CD14-positive monocyte (primary cell): Measurements from ENCODE around the gene RHOD. TPM values are rescaled to one million over a fixed set of nuclear protein-coding genes. Genes with fewer than 3 reads are reported as not detected.

ENCODE experiments used
- DNase-seq, 3 donors: peaks; one replicate each; pipeline ENCODE4 v3.0.0-alpha.2; 2011 to 2022
- H2AFZ ChIP-seq: 2 replicates; pipeline ENCODE4 v1.6.0; 2012; ENCODE audit warnings: mild to moderate bottlenecking, low read depth, low read length, inconsistent platforms; ENCODE audit not compliant: insufficient read depth, poor library complexity, severe bottlenecking
- H3K27ac ChIP-seq, 2 donors: 1 replicate in 1 of 2; 2 replicates in 1 of 2; pipeline ENCODE4 v1.5.1; 2012 to 2013; ENCODE audit warnings: low read length in 2 of 2, control low read depth in 1 of 2, inconsistent platforms in 1 of 2, low read depth in 1 of 2, mild to moderate bottlenecking in 1 of 2
- H3K27me3 ChIP-seq, 2 donors: one replicate each; pipeline versions ENCODE4 v1.6.0 to v1.6.1; 2011 to 2013; ENCODE audit warnings: low read length in 2 of 2; ENCODE audit not compliant: control insufficient read depth in 2 of 2, insufficient read depth in 2 of 2
- H3K36me3 ChIP-seq, 2 donors: replicated peaks in 1 of 2; 1 replicate in 1 of 2; 2 replicates in 1 of 2; pipeline versions ENCODE4 v1.5.1 to v1.6.1; 2012 to 2013; ENCODE audit warnings: low read length in 2 of 2, control low read depth in 1 of 2, inconsistent platforms in 1 of 2, mild to moderate bottlenecking in 1 of 2; ENCODE audit not compliant: insufficient read depth in 2 of 2, control insufficient read depth in 1 of 2
- H3K4me1 ChIP-seq, 2 donors: 1 replicate in 1 of 2; 2 replicates in 1 of 2; pipeline versions ENCODE4 v1.5.1 to v1.6.1; 2012 to 2013; ENCODE audit warnings: low read length in 2 of 2, control low read depth in 1 of 2, inconsistent platforms in 1 of 2, mild to moderate bottlenecking in 1 of 2, moderate library complexity in 1 of 2; ENCODE audit not compliant: insufficient read depth in 2 of 2, control insufficient read depth in 1 of 2
- H3K4me2 ChIP-seq: replicated peaks from 2 replicates; pipeline ENCODE3; 2012; ENCODE audit warnings: low read length, moderate library complexity, mild to moderate bottlenecking; ENCODE audit not compliant: poor library complexity, severe bottlenecking; ENCODE audit errors: extremely low read depth
- H3K4me3 ChIP-seq, 3 experiments: fragments of 200-600 bp in 1 of 3; sonication (generic) in 1 of 3; replicated peaks in 1 of 3; 1 replicate in 2 of 3; 2 replicates in 1 of 3; pipeline ENCODE4 v1.5.1; 2011 to 2013; ENCODE audit warnings: low read length in 3 of 3, mild to moderate bottlenecking in 3 of 3, control low read depth in 2 of 3, low read depth in 2 of 3, inconsistent platforms in 1 of 3, moderate library complexity in 1 of 3
- H3K79me2 ChIP-seq: 2 replicates; pipeline ENCODE4 v1.6.0; 2012; ENCODE audit warnings: mild to moderate bottlenecking, control low read depth, inconsistent platforms, low read length, moderate library complexity; ENCODE audit not compliant: insufficient read depth
- H3K9ac ChIP-seq: 2 replicates; pipeline ENCODE4 v1.6.0; 2017; ENCODE audit warnings: low read length, mild to moderate bottlenecking; ENCODE audit not compliant: insufficient read depth, poor library complexity, severe bottlenecking
- H3K9me3 ChIP-seq, 2 donors: replicated peaks in 1 of 2; 1 replicate in 1 of 2; 2 replicates in 1 of 2; pipeline versions ENCODE4 v1.5.1 to v1.6.1; 2012 to 2013; ENCODE audit warnings: low read length in 2 of 2, control low read depth in 1 of 2; ENCODE audit not compliant: control insufficient read depth in 1 of 2, insufficient read depth in 1 of 2
- H4K20me1 ChIP-seq: 2 replicates; pipeline ENCODE4 v1.6.0; 2012; ENCODE audit warnings: mild to moderate bottlenecking, low read length, control low read depth, moderate library complexity; ENCODE audit not compliant: insufficient read depth
- H3K27ac Mint-ChIP-seq, 7 donors: one replicate each; pipeline ENCODE4 v1.8.0; 2020; ENCODE audit warnings: mild to moderate bottlenecking in 7 of 7, mixed read lengths in 7 of 7, moderate library complexity in 6 of 7, inconsistent platforms in 2 of 7
- H3K27me3 Mint-ChIP-seq, 3 donors: one replicate each; pipeline ENCODE4 v1.8.0; 2021 to 2022; ENCODE audit warnings: low read depth in 3 of 3, mild to moderate bottlenecking in 3 of 3, mixed read lengths in 3 of 3, moderate library complexity in 3 of 3, inconsistent platforms in 1 of 3
- H3K36me3 Mint-ChIP-seq, 2 donors: one replicate each; pipeline ENCODE4 v1.8.0; 2020; ENCODE audit warnings: mixed read lengths in 2 of 2, inconsistent platforms in 1 of 2, mild to moderate bottlenecking in 1 of 2
- H3K4me1 Mint-ChIP-seq: one replicate; pipeline ENCODE4 v1.8.0; 2020; ENCODE audit warnings: mild to moderate bottlenecking, mixed read lengths
- H3K4me3 Mint-ChIP-seq, 2 donors: one replicate each; pipeline ENCODE4 v1.8.0; 2020; ENCODE audit warnings: mild to moderate bottlenecking in 2 of 2, mixed read lengths in 2 of 2, moderate library complexity in 1 of 2
- H3K9me3 Mint-ChIP-seq, 7 donors: one replicate each; pipeline ENCODE4 v1.8.0; 2020 to 2022; ENCODE audit warnings: mixed read lengths in 7 of 7, mild to moderate bottlenecking in 6 of 7, moderate library complexity in 6 of 7, inconsistent platforms in 2 of 7
- CTCF ChIP-seq: fragments of 200-600 bp; IDR thresholded peaks from one replicate; pipeline ENCODE4 v1.8.0; 2022; ENCODE audit warnings: antibody characterized with exemption, mild to moderate bottlenecking
- WGBS: methylation state at CpG from one replicate; pipeline ENCODE4 v1.1.5; 2013; ENCODE audit warnings: missing lambda C conversion rate; ENCODE audit not compliant: insufficient coverage; 5-methylcytosine and 5-hydroxymethylcytosine counted together
- intact Hi-C, 2 donors: fragments of 100-400 bp; cut with micrococcal nuclease; formaldehyde crosslinking; loops; one replicate each; pipeline versions ENCODE4 v1.15.0 to v1.15.1; 2023
- polyA plus RNA-seq, 3 donors: library from polyadenylated mRNA; depleted of rRNA in 1 of 3; unstranded in 2 of 3; stranded (reverse) in 1 of 3; fragments of 300-500 nt in 2 of 3; fragments of >200 nt in 1 of 3; fragmentation: Illumina TruSeq in 2 of 3; gene quantifications; 1 replicate in 2 of 3; 2 replicates in 1 of 3; pipeline ENCODE4 v1.2.3, GENCODE V29; 2012 to 2021

RHOD gene
- polyA plus RNA-seq, 3 donors, result not detected

- WGBS, result 89% methylated on average over 22 of the region's 22 CpGs
- TF ChIP-seq CTCF, result no peak
- intact Hi-C loops, result no loop called here
- H3K36me3 Mint-ChIP-seq, result no peaks in the 10 kb centered on the region
- H4K20me1 ChIP-seq, result no peaks in the 10 kb centered on the region
- H3K27me3 ChIP-seq, result no peaks in the 10 kb centered on the region
- no peak overlapping the region for H3K4me3 ChIP-seq
- no peak overlapping the region for H3K27ac ChIP-seq
- H3K27me3 Mint-ChIP-seq, result peaks cover 9 to 17% (median 10%) of the 10 kb centered on the region in 3 donors
- no peak overlapping the region for H3K9ac ChIP-seq
- H2AFZ ChIP-seq, result peak overlapping the region; percentile 53
- no peaks in the 10 kb centered on the region for H3K79me2 ChIP-seq
- no peaks in the 10 kb centered on the region for H3K9me3 Mint-ChIP-seq
- H3K4me1 ChIP-seq, result no peaks in the 10 kb centered on the region
- H3K36me3 ChIP-seq, result no peaks in the 10 kb centered on the region
- H3K9me3 ChIP-seq, result no peaks in the 10 kb centered on the region
- H3K27ac Mint-ChIP-seq, result no peak overlapping the region
- no peak for DNase-seq
- H3K4me2 ChIP-seq, result no peak overlapping the region
- no peaks in the 10 kb centered on the region for H3K4me1 Mint-ChIP-seq
- H3K4me3 Mint-ChIP-seq, result no peak overlapping the region
Measured at GRCh38 chr11:67048515-67049130, 8.0 kb upstream of the RHOD start.

GRCh38 chr11:67050139-67050538, 6.5 kb upstream of the RHOD start:
- WGBS, result 100% methylated on average over 1 of the region's 3 CpGs
- H3K27ac Mint-ChIP-seq, result no peak overlapping the region

More at GRCh38 chr11:67050139-67050538, 6.5 kb upstream of the RHOD start:
- Mint-ChIP-seq H3K4me3 (no peak overlapping the region), H3K9me3 (no peaks in the 10 kb centered on the region), H3K27me3 (peaks cover 11 to 18% (median 13%) of the 10 kb centered on the region in 3 donors), H3K4me1 (no peaks in the 10 kb centered on the region), H3K36me3 (no peaks in the 10 kb centered on the region)
- no peaks in the 10 kb centered on the region for H3K4me1 ChIP-seq
- TF ChIP-seq CTCF, result no peak
- no peak overlapping the region for H2AFZ ChIP-seq
- peaks cover 0 to 5% of the 10 kb centered on the region in 2 donors for H3K27me3 ChIP-seq
- DNase-seq, result no peak
- no peaks in the 10 kb centered on the region for H3K79me2 ChIP-seq
- H4K20me1 ChIP-seq, result no peaks in the 10 kb centered on the region
- H3K36me3 ChIP-seq, result no peaks in the 10 kb centered on the region
- no peaks in the 10 kb centered on the region for H3K9me3 ChIP-seq
- H3K27ac ChIP-seq, result no peak overlapping the region
- H3K4me2 ChIP-seq, result no peak overlapping the region
- intact Hi-C loops, result no loop called here
- H3K9ac ChIP-seq, result no peak overlapping the region
- no peak overlapping the region for H3K4me3 ChIP-seq
